VCaP (cell line): ENCODE measurements around the gene MTARC1.
A peak's percentile ranks its signal among the peaks of the same experiment; 100 is the strongest.

ENCODE experiments used
- H3K27ac ChIP-seq: fragments of 450-650 bp; 2 replicates; pipeline ENCODE4 v1.5.1; 2017
- CTCF ChIP-seq: fragments of 450-650 bp; conservative IDR thresholded peaks from 2 replicates; pipeline ENCODE4 v1.5.1; 2017; ENCODE audit warnings: mild to moderate bottlenecking, moderate library complexity

Gene MTARC1

DNA sequence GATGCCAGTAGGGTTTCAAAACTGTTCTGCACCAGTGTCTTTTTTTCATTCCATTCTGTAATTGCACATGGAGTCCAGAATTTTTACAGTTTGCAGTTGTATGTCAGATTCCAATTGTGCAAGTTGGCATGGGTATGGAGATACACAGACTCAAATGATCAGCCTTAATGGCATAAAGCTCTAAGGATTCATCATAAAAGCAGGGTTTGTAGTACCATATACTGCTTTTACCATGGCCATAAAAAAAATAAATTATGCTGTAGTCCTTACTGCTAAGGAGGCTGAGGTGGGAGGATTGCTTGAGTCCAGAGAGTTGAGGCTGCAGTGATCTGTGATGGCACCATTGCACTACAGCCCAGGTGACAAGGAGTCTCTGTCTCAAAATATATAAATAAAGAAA, 10.3 kb downstream of the MTARC1 start:
- H3K27ac ChIP-seq, result no peak overlapping the region
- TF ChIP-seq CTCF, result no peak

GRCh38 chr1:220797553-220797952, 10.8 kb downstream of the MTARC1 start:
- no peak for TF ChIP-seq CTCF
- no peak overlapping the region for H3K27ac ChIP-seq

GRCh38 chr1:220798338-220798737, 11.6 kb downstream of the MTARC1 start:
- H3K27ac ChIP-seq, result no peak overlapping the region
- TF ChIP-seq CTCF, result no peak

DNA sequence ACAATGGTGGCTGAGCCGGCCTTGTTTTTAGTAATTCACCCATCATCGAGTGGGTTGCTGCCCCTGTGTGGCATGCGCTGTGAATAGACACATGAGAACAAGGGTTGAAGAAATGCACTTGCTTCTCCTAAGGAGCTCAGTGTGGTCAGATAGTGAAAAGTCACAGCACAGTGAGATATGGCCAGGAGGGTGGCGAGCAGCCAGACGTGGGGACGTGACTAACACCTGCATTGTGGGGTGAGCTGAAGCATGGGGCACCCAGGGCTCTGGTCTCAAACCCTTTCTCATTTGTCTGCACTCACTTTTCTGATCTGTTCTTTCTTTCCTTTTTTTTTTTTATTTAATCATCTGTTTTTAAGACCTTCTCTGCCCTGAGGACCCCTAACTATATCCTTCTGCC, 13.5 kb downstream of the MTARC1 start:
- no peak for TF ChIP-seq CTCF

DNA sequence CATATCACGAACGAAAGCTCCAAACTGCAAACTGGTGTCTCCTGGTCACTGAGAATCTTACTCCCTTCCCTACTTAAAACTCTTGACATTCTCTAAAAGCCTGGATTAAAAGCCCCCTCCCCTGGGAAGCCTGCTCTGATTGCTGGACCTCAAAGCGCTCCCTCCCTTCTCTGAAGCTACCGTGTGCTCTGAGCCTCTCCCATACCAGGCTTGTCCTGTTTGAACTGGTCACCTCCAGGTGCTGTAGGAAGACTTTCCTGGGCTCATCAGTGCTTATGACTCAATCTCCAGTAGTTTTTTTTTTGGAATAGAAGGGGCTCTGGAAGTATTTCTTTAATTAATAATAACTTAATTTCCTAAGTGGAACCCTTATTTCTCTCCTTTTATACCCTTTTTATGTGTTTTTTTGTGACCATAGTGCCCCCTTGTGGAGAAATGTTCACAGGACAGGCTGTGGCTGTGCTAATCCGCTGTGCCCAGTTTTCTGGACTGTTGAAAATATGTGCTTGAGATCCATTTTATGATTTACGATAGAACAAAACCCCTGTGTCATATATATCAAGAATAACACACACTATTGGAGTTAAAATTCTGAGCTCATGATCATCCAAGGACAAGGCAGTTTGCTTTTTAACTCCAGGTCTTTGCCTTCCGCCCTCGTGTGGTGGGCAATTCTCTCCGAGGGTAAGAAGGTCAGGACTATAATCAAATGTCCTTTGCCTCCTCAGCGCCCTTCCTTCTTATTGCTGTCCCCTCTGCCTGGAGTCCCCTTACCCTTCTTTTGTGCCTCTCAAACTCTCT, 16.9 kb downstream of the MTARC1 start:
- TF ChIP-seq CTCF, result peak; percentile 84
- H3K27ac ChIP-seq, result peak overlapping the region; percentile 13; the same call in 1 of the 2 replicates

More for the DNA sequence above, 13.5 kb downstream of the MTARC1 start:
- no peak overlapping the region for H3K27ac ChIP-seq

GRCh38 chr1:220804202-220804586, 17.5 kb downstream of the MTARC1 start:
- no peak for TF ChIP-seq CTCF

DNA sequence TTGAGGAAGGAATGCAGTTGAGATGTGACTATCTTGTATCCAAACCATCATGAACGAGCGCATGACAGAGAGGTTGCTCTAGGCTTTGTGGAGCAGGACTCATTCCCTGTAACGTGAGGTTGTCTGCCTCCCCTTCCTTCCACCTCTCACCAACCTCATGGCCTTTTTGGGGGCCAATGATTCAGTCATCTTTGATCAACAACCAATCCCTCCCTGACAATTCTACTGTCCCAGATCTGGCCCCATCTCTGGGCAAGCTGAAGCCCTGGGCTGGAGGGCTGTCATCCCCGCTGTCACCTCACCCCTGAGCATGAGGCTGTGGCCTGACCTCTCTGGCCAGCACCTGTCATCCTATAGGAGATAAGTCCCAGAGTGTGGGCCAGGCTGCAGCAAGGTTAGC, 19.7 kb downstream of the MTARC1 start:
- TF ChIP-seq CTCF, result no peak
- no peak overlapping the region for H3K27ac ChIP-seq

More at GRCh38 chr1:220804202-220804586, 17.5 kb downstream of the MTARC1 start:
- H3K27ac ChIP-seq, result no peak overlapping the region
